DOHH2 (cell line): ENCODE measurements around the gene SMIM27.

ENCODE experiments used
- CTCF ChIP-seq: fragments of 200-600 bp; sonication (generic); IDR thresholded peaks from one replicate; pipeline ENCODE4 v1.5.1; 2014; ENCODE audit warnings: antibody characterized with exemption, mild to moderate bottlenecking, low read depth, low read length; ENCODE audit not compliant: poor library complexity, severe bottlenecking
- EZH2phosphoT487 ChIP-seq: fragments of 200-600 bp; sonication (generic); IDR thresholded peaks from 2 replicates; pipeline ENCODE4 v1.6.1; 2017; ENCODE audit warnings: borderline replicate concordance, mild to moderate bottlenecking, antibody characterized with exemption, low read length, moderate library complexity, mixed read lengths

- no peak for TF ChIP-seq CTCF
- no peak for TF ChIP-seq EZH2phosphoT487
Measured at GRCh38 chr9:32524892-32525708, 27.0 kb upstream of the SMIM27 start.
